ENCODE data around the gene MECP2.
"Not testable (repeated sequence)": the region's sequence is repeated elsewhere in the genome, so short reads cannot be mapped to it uniquely, and the experiment has no call there.

MECP2 gene

DNA sequence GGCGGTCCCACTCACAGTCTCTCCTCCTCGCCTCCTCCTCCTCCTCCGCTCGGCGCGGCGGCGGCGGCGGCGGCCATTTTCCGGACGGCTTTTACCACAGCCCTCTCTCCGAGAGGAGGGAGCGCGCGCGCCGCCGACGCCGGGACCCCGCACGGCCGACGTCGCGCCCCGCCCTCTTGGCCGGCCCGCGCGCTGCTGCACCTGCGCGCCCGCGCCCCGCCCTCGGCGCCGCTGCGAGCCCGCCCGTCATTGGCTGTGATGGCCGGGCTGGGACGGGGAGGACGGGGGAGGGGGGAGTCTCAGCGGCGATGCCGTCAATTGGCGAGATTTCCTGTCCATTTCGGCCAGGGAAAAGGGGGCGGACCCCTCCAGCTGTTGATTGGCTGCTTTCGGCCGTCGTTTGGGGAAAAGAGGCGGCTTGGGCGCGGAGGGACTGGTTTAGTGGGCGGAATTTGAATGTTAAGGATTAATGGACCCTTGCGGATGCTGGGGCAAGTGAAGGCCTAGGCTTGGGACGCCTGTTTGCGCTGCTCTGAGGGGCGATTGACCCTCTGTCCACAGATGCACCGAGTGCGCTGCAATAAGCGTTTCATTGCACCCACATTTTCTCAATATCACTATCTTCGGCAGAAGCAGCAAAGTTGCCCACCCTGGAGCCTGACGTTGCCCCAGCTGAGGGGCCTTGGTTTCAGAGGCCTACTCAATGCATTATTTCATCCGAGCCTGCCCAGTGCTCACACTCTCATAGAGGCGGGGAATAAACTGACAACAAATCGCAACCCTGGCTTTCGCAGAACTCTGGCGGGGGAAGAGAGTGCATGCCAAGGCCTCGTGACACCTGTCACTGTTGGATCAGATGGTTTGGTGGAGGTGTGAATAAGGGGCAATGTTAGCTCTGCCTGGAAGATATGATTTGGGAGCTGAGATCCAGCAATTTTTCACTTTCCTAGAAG, at the start of gene MECP2:
MECP2 (minus strand) TSS at position 129 of the 953 bp plus-strand sequence.
- peak; percentile 79 for DNase-seq

- DNase-seq, result not testable (repeated sequence)
Measured at GRCh38 chrX:154144010-154144409, 46.5 kb upstream of the MECP2 start, which contains the start of gene OPN1LW. OPN1LW (plus strand) TSS chrX:154144243; CDS start chrX:154144284, 41 bp downstream.

DNA sequence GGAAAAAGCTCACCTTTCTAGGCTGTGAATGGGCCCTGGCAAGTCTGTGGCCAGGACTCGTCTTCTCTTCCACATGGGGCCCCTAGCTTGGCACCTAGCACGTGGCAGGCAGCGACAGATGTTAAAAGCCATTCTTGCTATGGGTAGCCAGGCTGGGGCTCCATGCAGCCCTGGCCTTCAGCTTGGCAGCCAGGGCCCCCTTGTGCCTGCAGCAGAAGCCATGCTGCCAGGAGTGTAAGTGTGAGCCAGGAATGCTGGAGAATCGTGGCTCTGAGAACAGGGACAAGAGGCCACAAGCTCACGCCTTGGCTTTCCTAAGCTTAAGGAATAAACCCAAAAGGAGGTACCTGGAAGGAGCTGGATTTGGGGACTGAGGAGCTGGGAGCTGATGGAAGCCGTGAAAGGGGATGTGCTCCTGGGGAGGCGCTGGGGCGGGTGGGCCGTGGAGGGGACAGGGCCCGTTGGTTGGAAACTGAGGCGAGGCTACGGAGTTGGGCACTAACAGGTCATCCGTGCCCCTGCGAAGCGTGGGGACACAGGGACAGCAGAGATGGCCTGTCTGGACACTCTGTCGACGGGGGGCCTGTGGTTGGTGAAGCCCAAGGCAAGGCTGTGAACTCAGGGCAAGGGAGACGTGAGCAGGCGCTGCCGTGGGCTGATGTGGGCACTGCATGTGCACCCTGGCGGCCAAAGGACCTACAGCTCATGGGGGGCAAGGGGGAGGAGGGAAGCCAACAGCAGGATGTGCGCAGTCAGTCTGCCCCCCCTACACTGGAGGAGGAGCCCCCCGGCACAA, 45.6 kb upstream of the MECP2 start:
- no peak for DNase-seq

GRCh38 chrX:154142386-154142785, 44.9 kb upstream of the MECP2 start:
- DNase-seq, result no peak

GRCh38 chrX:154140742-154141141, 43.2 kb upstream of the MECP2 start:
- no peak for DNase-seq

- DNase-seq, result no peak
Measured at GRCh38 chrX:154140206-154140605, 42.7 kb upstream of the MECP2 start.

GRCh38 chrX:154138857-154139256, 41.3 kb upstream of the MECP2 start:
- no peak for DNase-seq

GRCh38 chrX:154136627-154137161, 39.2 kb upstream of the MECP2 start:
- DNase-seq, result peak; percentile 24

- no peak for DNase-seq
Measured at GRCh38 chrX:154135458-154136229, 38.1 kb upstream of the MECP2 start.

DNA sequence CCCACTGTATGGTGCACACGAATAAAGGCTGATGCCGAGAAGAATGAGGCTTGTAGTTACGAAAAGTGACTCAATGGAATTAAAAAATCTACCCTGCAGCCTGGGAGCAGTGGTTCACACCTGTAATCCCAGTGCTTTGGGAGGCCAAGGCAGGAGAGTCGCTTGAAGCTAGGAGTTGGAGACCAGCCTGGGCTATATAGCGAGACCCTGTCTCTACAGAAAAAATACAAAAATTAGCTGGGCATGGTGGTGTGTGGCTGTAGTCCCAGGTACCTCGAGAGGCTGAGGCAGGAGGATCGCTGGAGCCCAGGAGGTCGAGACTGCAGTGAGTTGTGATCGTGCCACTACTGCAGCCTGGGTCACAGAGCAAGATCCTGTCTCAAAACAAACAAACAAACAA, 34.8 kb upstream of the MECP2 start:
- no peak for DNase-seq

DNA sequence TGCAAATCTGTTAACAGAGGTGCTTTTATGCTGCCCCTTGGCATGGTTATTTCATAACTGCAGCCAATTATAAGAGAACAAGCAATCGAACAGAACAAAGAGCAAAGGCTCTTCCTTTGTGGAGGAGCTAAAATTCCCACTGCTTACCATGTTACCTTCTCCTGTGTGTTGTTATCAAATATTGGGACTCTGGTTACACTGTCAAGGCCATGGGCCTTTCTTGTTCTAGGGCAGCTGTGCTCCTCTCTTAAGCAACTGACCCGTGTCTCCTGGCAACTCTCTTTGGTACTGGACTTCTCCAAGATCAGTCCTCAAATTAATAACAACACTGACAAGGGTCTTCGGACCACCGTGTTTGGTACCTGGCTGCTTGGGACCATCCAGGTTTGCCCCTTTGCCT, 34.4 kb upstream of the MECP2 start:
- DNase-seq, result no peak

GRCh38 chrX:154126101-154126500, 28.6 kb upstream of the MECP2 start:
- no peak for DNase-seq

DNA sequence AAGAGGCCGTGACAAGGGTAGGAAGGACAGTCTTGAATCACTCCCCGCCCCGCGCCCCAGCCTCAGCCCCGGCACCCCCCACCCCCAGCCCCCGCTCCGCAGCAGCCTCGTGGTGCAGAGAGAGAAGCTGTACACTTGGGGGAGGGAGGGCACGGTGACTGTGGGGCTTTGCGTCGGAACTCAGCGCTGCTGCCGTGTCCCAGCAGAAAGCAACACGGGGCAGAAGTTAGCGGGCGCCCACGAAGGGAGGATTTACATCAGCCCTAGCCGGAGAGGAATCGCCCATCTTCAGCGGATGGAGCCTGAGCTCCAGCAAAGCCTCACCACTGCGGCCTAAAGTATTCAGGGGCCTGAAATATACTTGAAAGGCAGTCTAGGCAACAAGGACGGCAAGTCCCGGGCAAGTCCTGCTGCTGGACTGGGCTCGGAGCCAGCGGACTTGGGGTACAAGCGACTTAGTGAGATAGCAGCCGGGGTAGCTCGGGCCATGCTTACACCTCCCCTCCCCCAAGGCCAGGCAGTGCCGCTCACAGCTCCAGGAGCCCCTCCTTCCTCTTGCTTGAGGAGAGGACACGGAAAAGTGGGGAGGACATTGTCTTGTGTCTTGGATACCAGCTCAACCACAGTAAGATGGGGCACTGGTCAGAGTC, 28.0 kb upstream of the MECP2 start:
- no peak for DNase-seq

DNA sequence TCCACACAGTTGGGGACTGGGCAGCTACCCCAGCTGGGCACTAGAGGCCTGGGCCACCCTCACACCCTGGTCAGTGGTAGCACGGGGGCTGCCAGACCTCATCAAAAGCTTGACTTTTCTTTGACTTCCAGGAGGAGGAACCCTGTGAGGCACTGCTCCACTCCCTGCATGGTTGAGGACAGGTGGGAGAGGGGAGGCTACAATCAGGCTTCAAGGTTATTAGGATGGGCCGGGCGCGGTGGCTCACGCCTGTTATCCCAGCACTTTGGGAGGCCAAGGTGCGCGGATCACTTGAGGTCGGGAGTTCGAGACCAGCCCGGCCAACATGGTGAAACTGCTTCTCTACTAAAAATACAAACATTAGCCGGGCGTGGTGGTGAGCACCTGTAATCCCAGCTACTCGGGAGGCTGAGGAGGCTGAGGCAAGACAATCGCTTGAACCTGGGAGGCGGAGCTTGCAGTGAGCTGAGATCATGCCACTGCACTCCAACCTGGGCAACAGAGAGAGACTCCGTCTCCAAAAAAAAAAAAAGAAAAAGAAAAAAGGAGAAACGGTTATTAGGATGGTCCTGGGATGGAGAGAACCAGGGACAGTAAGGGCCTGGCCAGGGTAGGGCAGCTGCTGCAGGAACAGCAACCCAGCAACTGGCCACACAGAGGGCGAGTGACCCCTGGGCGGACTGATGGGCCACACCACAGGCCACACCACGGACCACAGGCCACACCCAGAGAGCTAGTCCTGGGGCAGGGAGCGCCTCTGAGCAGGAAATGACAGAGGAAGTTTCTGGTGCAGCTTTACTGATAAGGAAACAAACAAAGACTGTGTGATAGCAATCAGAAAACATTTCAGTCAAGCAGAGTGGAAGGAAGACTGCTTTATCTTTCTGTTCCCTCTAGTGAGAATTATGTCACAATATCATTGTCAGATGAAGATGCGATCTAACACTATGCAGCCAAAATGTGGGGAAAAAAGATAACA, 26.0 kb upstream of the MECP2 start:
- DNase-seq, result no peak

DNA sequence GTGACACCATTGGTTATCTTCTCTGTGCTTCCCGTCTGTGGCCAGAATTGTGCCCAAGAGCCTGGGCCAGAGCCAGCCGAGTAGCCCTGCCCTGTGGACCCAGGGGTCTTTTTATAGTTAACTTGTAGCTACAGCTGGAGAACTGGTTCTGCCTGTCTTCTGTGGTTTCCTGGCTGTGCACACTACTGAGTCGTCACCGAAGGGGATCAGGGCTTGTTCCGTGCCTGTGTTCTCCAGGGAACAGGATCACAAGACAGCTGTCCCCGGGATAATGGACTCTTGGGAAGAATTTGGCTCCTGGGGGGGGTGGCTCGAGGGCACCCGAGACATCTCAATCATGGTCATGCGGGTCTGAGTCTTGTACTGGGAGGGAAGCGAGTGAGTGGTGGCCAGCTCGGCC, 24.4 kb upstream of the MECP2 start:
- no peak for DNase-seq

DNA sequence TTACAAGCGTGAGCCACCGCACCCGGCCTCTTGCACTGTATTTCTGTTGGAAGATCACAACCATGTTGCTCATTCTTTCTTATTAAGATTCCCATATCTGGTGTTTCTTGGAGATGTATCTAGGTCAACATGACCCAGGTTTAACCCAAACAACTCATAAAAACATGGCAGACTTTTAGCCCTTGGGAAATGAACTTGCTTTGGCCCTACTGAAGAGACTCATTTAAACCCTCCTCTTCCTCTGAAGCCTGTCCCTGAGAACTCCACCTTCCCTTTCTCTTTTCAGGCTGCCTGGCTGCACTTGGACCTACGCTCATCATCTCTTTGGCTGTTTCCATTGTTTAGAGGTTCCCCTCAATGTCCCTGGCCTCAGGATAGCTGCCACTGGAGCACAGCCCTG, 23.7 kb upstream of the MECP2 start:
- no peak for DNase-seq

DNA sequence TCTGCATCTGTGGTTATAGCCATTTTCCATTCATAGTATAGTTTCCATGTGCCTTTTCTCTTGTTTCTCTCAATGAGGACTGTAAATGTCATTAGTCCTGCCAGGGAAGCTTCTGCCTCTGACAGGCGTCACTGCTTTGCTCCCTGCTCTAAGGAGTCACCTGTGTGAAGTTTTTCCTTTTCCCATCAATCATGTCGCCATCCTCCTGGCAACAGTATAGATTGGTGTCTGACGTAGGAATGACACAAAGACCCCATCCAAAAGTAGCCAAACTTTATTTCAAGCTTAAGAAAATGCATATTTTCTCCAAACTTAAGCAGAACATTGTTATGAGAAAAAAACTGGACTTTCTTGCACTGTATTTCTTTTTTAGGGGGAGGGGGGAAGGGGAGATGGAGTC, 23.1 kb upstream of the MECP2 start:
- no peak for DNase-seq

DNA sequence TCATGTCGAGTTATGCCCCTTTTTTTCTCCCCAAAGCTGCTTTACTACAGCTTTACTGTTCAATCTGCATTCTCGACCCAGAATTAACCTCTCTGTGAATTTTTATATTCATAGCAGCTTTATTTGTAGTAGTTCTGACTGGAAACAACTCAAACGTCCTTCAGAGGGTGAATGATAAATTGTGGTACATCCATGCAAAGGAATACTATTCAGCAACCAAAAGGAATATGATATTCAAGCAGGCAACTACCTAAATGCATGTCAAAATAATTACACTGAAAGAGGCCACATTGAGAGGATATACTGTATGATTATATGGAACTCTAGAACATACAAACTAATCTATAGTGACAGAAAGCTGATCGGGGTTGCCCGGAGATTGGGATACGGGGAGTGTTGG, 20.0 kb upstream of the MECP2 start:
- DNase-seq, result no peak

- DNase-seq, result no peak
Measured at GRCh38 chrX:154116426-154117211, 19.1 kb upstream of the MECP2 start.

GRCh38 chrX:154115750-154116149, 18.2 kb upstream of the MECP2 start:
- DNase-seq, result no peak
